ENCODE results near the gene FAM228A. TPM values are rescaled to one million over a fixed set of nuclear protein-coding genes. Genes with fewer than 3 reads are reported as not detected.
"Not testable (repeated sequence)": the region's sequence is repeated elsewhere in the genome, so short reads cannot be mapped to it uniquely, and the experiment has no call there.

The FAM228A gene
- total and polyA plus RNA-seq, 2 experiments from 2014 or later = 0.13 TPM; not detected in 1

GRCh38 chr2:24189551-24189950 is 14.7 kb downstream of the FAM228A start:
- TF ChIP-seq EZH2phosphoT487 (IDR thresholded peaks at IDR 0.05; ENCODE audit: low read depth, severe bottlenecking, unreplicated experiment) = no peak
- no peak for TF ChIP-seq EZH2 (IDR thresholded peaks at IDR 0.05; ENCODE audit: borderline replicate concordance)
- TF ChIP-seq CTCF (IDR thresholded peaks at IDR 0.05; ENCODE audit: poor library complexity) = no peak
- H3K9me3 ChIP-seq (ENCODE audit: low read depth) = no peaks in the 10 kb centered on the region
- H3K27me3 ChIP-seq = no peaks in the 10 kb centered on the region
- no peak for DNase-seq (ENCODE audit: low spot score)
- H3K9me2 ChIP-seq (replicated peaks; ENCODE audit: insufficient read depth) = no peaks in the 10 kb centered on the region
- no peak overlapping the region for H3K27ac ChIP-seq
- no peak overlapping the region for H2AFZ ChIP-seq
- H3K4me1 ChIP-seq (ENCODE audit: insufficient read depth) = no peaks in the 10 kb centered on the region
- no peaks in the 10 kb centered on the region for H3K79me2 ChIP-seq
- no peaks in the 10 kb centered on the region for H3K36me3 ChIP-seq (replicated peaks; ENCODE audit: insufficient read depth, low read depth)
- no peak overlapping the region for H3K4me2 ChIP-seq
- no peak overlapping the region for H3K4me3 ChIP-seq
- H4K20me1 ChIP-seq (ENCODE audit: insufficient read depth, poor library complexity, severe bottlenecking) = no peaks in the 10 kb centered on the region
- 68% methylated on average over 10 of the region's 10 CpGs for WGBS (ENCODE audit: low lambda C conversion rate, missing lambda C conversion rate)

GRCh38 chr2:24190503-24190902 is 15.7 kb downstream of the FAM228A start:
- TF ChIP-seq CTCF (IDR thresholded peaks at IDR 0.05; ENCODE audit: poor library complexity) (no peak), EZH2 (IDR thresholded peaks at IDR 0.05; ENCODE audit: borderline replicate concordance) (no peak), EZH2phosphoT487 (IDR thresholded peaks at IDR 0.05; ENCODE audit: low read depth, severe bottlenecking, unreplicated experiment) (no peak)
- Histone ChIP-seq H2AFZ (no peak overlapping the region), H3K79me2 (no peaks in the 10 kb centered on the region), H3K9me3 (ENCODE audit: low read depth) (no peaks in the 10 kb centered on the region), H3K27me3 (no peaks in the 10 kb centered on the region), H4K20me1 (ENCODE audit: insufficient read depth, poor library complexity, severe bottlenecking) (no peaks in the 10 kb centered on the region), H3K36me3 (replicated peaks; ENCODE audit: insufficient read depth, low read depth) (no peaks in the 10 kb centered on the region), H3K4me2 (no peak overlapping the region), H3K4me1 (ENCODE audit: insufficient read depth) (no peaks in the 10 kb centered on the region), H3K27ac (no peak overlapping the region), H3K4me3 (no peak overlapping the region), H3K9me2 (replicated peaks; ENCODE audit: insufficient read depth) (no peaks in the 10 kb centered on the region)
- 88% methylated on average over 9 of the region's 9 CpGs for WGBS (ENCODE audit: low lambda C conversion rate, missing lambda C conversion rate)
- no peak for DNase-seq (ENCODE audit: low spot score)

GRCh38 chr2:24191156-24191555 is 16.3 kb downstream of the FAM228A start:
- Histone ChIP-seq H3K4me1 (ENCODE audit: insufficient read depth) (no peaks in the 10 kb centered on the region), H3K79me2 (no peaks in the 10 kb centered on the region), H2AFZ (no peak overlapping the region), H3K9me2 (replicated peaks; ENCODE audit: insufficient read depth) (no peaks in the 10 kb centered on the region), H3K4me2 (no peak overlapping the region), H3K4me3 (no peak overlapping the region), H3K36me3 (replicated peaks; ENCODE audit: insufficient read depth, low read depth) (no peaks in the 10 kb centered on the region), H4K20me1 (ENCODE audit: insufficient read depth, poor library complexity, severe bottlenecking) (no peaks in the 10 kb centered on the region), H3K27me3 (no peaks in the 10 kb centered on the region), H3K9me3 (ENCODE audit: low read depth) (no peaks in the 10 kb centered on the region), H3K27ac (no peak overlapping the region)
- TF ChIP-seq EZH2phosphoT487 (IDR thresholded peaks at IDR 0.05; ENCODE audit: low read depth, severe bottlenecking, unreplicated experiment) (no peak), EZH2 (IDR thresholded peaks at IDR 0.05; ENCODE audit: borderline replicate concordance) (no peak), CTCF (IDR thresholded peaks at IDR 0.05; ENCODE audit: poor library complexity) (no peak)
- 85% methylated on average over 9 of the region's 9 CpGs for WGBS (ENCODE audit: low lambda C conversion rate, missing lambda C conversion rate)
- DNase-seq (ENCODE audit: low spot score) = no peak

GRCh38 chr2:24191848-24192247 is 17.0 kb downstream of the FAM228A start:
- Histone ChIP-seq H3K36me3 (replicated peaks; ENCODE audit: insufficient read depth, low read depth) (no peaks in the 10 kb centered on the region), H2AFZ (no peak overlapping the region), H3K27me3 (no peaks in the 10 kb centered on the region), H3K9me3 (ENCODE audit: low read depth) (no peaks in the 10 kb centered on the region), H4K20me1 (ENCODE audit: insufficient read depth, poor library complexity, severe bottlenecking) (no peaks in the 10 kb centered on the region), H3K27ac (no peak overlapping the region), H3K4me1 (ENCODE audit: insufficient read depth) (no peaks in the 10 kb centered on the region), H3K79me2 (no peaks in the 10 kb centered on the region), H3K9me2 (replicated peaks; ENCODE audit: insufficient read depth) (no peaks in the 10 kb centered on the region), H3K4me3 (no peak overlapping the region), H3K4me2 (no peak overlapping the region)
- TF ChIP-seq EZH2 (IDR thresholded peaks at IDR 0.05; ENCODE audit: borderline replicate concordance) (no peak), CTCF (IDR thresholded peaks at IDR 0.05; ENCODE audit: poor library complexity) (no peak), EZH2phosphoT487 (IDR thresholded peaks at IDR 0.05; ENCODE audit: low read depth, severe bottlenecking, unreplicated experiment) (no peak)
- WGBS (ENCODE audit: low lambda C conversion rate, missing lambda C conversion rate) = 25% methylated on average over 5 of the region's 5 CpGs
- no peak for DNase-seq (ENCODE audit: low spot score)

GRCh38 chr2:24197213-24197612 is 22.4 kb downstream of the FAM228A start:
- DNase-seq (ENCODE audit: low spot score) = not testable (repeated sequence)

More at GRCh38 chr2:24197213-24197612, 22.4 kb downstream of the FAM228A start:
- not testable (repeated sequence) for H3K27me3 ChIP-seq; H3K9me2 ChIP-seq (replicated peaks; ENCODE audit: insufficient read depth); H2AFZ ChIP-seq; H3K27ac ChIP-seq; H3K4me2 ChIP-seq; H3K4me1 ChIP-seq (ENCODE audit: insufficient read depth); H3K4me3 ChIP-seq; H3K79me2 ChIP-seq; H3K36me3 ChIP-seq (replicated peaks; ENCODE audit: insufficient read depth, low read depth); H4K20me1 ChIP-seq (ENCODE audit: insufficient read depth, poor library complexity, severe bottlenecking); H3K9me3 ChIP-seq (ENCODE audit: low read depth)
- WGBS (ENCODE audit: low lambda C conversion rate, missing lambda C conversion rate) = 71% methylated on average over 1 of the region's 1 CpG
